ENCODE results near the gene GINM1. TPM values are rescaled to one million over a fixed set of nuclear protein-coding genes. Genes with fewer than 3 reads are reported as not detected.

The GINM1 gene
- total RNA-seq, 1 experiment from 2014 or later = 25.0 TPM

DNA sequence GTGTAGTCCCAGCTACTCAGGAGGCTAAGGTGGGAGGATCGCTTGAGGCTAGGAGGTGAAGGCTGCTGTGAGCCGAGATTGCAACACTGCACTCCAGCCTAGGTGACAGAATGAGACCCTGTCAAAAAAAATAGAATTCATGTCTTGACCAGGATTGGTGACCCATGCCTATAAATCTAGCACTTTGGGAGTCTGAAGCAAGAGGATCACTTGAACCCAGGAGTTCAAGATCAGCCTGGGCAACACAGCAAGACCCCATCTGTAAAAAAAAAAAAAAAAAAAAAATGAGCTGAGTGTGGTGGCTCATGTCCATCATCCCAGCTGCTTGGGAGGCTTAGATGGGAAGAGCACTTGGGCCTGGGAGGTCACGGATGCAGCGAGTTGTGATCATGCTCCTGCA, 34.3 kb downstream of the GINM1 start:
- Histone ChIP-seq H3K79me2 (ENCODE audit: insufficient read depth, low read length) (no peaks in the 10 kb centered on the region), H3K4me1 (ENCODE audit: control insufficient read depth in 1 of 2, insufficient read depth in 2 of 2, low read length in 2 of 2) (no peaks in the 10 kb centered on the region), H3K27ac (ENCODE audit: low read depth, low read length) (no peak overlapping the region), H3K4me2 (ENCODE audit: low read length) (no peak overlapping the region), H3K27me3 (ENCODE audit: insufficient read depth, low read length) (no peaks in the 10 kb centered on the region), H4K20me1 (ENCODE audit: insufficient read depth) (no peaks in the 10 kb centered on the region), H3K9me3 (ENCODE audit: control insufficient read depth in 1 of 2, insufficient read depth in 1 of 2, low read depth in 1 of 2, low read length in 2 of 2) (no peaks in the 10 kb centered on the region), H3K9me2 (ENCODE audit: insufficient read depth) (no peaks in the 10 kb centered on the region), H3K36me3 (ENCODE audit: control insufficient read depth in 1 of 2, insufficient read depth in 2 of 2, low read length in 2 of 2) (peaks cover 1 to 6% of the 10 kb centered on the region in 2 experiments; a peak in 2 of 4 replicates), H2AFZ (ENCODE audit: low read depth, low read length, poor library complexity, severe bottlenecking) (no peak overlapping the region), H3K9ac (ENCODE audit: low read length) (no peak overlapping the region), H3K4me3 (replicated peaks in 1 of 2; ENCODE audit: low read depth in 1 of 2, low read length in 2 of 2) (no peak overlapping the region)
- RAD21 ChIA-PET (ENCODE audit: low non-redundant PET in 1 of 2, low total read pairs in 2 of 2, uncharacterized antibody in 2 of 2, unreplicated experiment in 2 of 2) = no interaction called here
- no TSS peak for BruUV-seq (replicated peaks)
- DNase-seq (ENCODE audit: low read depth, low spot score) (no peak), ATAC-seq (no peak)
- POLR2A ChIA-PET = no interaction called here
- intact Hi-C loops (cut with micrococcal nuclease) = no loop called here
- CTCF ChIA-PET = no interaction called here
- TF ChIP-seq, protein P1, sequence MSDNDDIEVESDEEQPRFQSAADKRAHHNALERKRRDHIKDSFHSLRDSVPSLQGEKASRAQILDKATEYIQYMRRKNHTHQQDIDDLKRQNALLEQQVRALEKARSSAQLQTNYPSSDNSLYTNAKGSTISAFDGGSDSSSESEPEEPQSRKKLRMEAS (IDR thresholded peaks at IDR 0.05) = no peak
- TF ChIP-seq YY1 (IDR thresholded peaks at IDR 0.05; ENCODE audit: extremely low read depth, insufficient replicate concordance, low read depth, low read length) (no peak), CBX3 (IDR thresholded peaks at IDR 0.05; ENCODE audit: low read depth) (no peak), EZH2phosphoT487 (IDR thresholded peaks at IDR 0.05; ENCODE audit: borderline replicate concordance) (no peak), POLR2A (IDR thresholded peaks at IDR 0.05; ENCODE audit: borderline replicate concordance, extremely low read depth, insufficient read depth, insufficient read length) (no peak)

DNA sequence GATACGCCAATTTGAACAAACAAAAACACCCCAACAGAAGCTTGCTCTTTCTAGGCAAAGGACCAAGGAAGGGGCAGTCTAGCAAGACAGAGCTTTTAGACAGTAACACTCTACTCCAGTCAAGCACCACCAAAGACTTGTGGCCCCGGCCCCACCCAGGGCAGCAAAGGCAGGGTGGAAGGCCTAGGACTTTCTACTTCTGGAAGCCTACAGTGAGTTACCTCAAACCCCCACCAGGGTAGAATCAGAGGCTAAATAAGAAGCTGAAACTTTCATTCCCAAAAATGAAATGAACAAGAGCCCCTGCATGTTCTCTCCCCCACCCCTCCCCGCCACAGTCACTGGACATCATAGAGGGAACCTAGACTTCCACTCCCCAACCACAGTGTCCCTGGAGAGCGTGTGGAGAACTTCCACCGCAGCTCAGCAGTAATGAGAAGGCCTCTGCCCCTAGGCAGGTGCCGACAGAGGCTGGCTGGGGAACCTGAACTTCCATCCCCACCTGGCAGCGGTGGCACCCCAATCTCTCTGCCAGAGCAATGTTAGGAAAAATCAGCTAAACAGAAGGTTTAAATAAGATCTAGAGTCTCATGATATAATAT, 42.3 kb downstream of the GINM1 start:
- Histone ChIP-seq H3K4me3 (replicated peaks in 1 of 2; ENCODE audit: low read depth in 1 of 2, low read length in 2 of 2) (no peak overlapping the region), H3K36me3 (ENCODE audit: control insufficient read depth in 1 of 2, insufficient read depth in 2 of 2, low read length in 2 of 2) (no peaks in the 10 kb centered on the region), H3K4me2 (ENCODE audit: low read length) (no peak overlapping the region), H3K9ac (ENCODE audit: low read length) (no peak overlapping the region), H3K9me3 (ENCODE audit: control insufficient read depth in 1 of 2, insufficient read depth in 1 of 2, low read depth in 1 of 2, low read length in 2 of 2) (no peaks in the 10 kb centered on the region), H3K79me2 (ENCODE audit: insufficient read depth, low read length) (0 out of 2 replicates have a peak, but pooled peaks cover 3% of the 10 kb centered on the region), H3K27me3 (ENCODE audit: insufficient read depth, low read length) (no peaks in the 10 kb centered on the region), H4K20me1 (ENCODE audit: insufficient read depth) (no peaks in the 10 kb centered on the region), H3K9me2 (ENCODE audit: insufficient read depth) (no peaks in the 10 kb centered on the region), H3K27ac (ENCODE audit: low read depth, low read length) (no peak overlapping the region), H3K4me1 (ENCODE audit: control insufficient read depth in 1 of 2, insufficient read depth in 2 of 2, low read length in 2 of 2) (no peaks in the 10 kb centered on the region), H2AFZ (ENCODE audit: low read depth, low read length, poor library complexity, severe bottlenecking) (no peak overlapping the region)
- BruUV-seq (replicated peaks) = no TSS peak
- DNase-seq (ENCODE audit: low read depth, low spot score) (no peak), ATAC-seq (peak; percentile 42; the same call in 1 of the 2 replicates)
- ChIA-PET POLR2A (interaction anchor here (0.6 kb wide), 1 partner anchor 11 kb away, joined by 3 read pairs; no protein-coding TSS in a partner anchor), CTCF (interaction anchor here (1.8 kb wide), 1 partner anchor 10 kb away, joined by 4 read pairs; no protein-coding TSS in a partner anchor), RAD21 (ENCODE audit: low non-redundant PET in 1 of 2, low total read pairs in 2 of 2, uncharacterized antibody in 2 of 2, unreplicated experiment in 2 of 2) (no interaction called here)
- intact Hi-C loops (cut with micrococcal nuclease) = no loop called here
- TF ChIP-seq YY1 (IDR thresholded peaks at IDR 0.05; ENCODE audit: extremely low read depth, insufficient replicate concordance, low read depth, low read length) (no peak), ZFX (IDR thresholded peaks at IDR 0.05) (no peak), ELF1 (IDR thresholded peaks at IDR 0.05; ENCODE audit: borderline replicate concordance, low read depth) (no peak), ZNF274 (IDR thresholded peaks at IDR 0.05; ENCODE audit: low read depth, low read length) (no peak), EGR1 (IDR thresholded peaks at IDR 0.05; ENCODE audit: low read depth) (no peak), SIN3A (IDR thresholded peaks at IDR 0.05; ENCODE audit: low read depth) (no peak), EZH2 (IDR thresholded peaks at IDR 0.05) (no peak), FOSL1 (IDR thresholded peaks at IDR 0.05; ENCODE audit: low read depth) (no peak), RAD21 (IDR thresholded peaks at IDR 0.05; ENCODE audit: low read depth) (no peak), POLR2A (IDR thresholded peaks at IDR 0.05; ENCODE audit: borderline replicate concordance, extremely low read depth, insufficient read depth, insufficient read length) (no peak), POLR2AphosphoS5 (IDR thresholded peaks at IDR 0.05; ENCODE audit: low read depth, low read length) (no peak), SRF (IDR thresholded peaks at IDR 0.05; ENCODE audit: low read depth) (no peak), JUND (IDR thresholded peaks at IDR 0.05) (no peak)
- TF ChIP-seq, protein P2, sequence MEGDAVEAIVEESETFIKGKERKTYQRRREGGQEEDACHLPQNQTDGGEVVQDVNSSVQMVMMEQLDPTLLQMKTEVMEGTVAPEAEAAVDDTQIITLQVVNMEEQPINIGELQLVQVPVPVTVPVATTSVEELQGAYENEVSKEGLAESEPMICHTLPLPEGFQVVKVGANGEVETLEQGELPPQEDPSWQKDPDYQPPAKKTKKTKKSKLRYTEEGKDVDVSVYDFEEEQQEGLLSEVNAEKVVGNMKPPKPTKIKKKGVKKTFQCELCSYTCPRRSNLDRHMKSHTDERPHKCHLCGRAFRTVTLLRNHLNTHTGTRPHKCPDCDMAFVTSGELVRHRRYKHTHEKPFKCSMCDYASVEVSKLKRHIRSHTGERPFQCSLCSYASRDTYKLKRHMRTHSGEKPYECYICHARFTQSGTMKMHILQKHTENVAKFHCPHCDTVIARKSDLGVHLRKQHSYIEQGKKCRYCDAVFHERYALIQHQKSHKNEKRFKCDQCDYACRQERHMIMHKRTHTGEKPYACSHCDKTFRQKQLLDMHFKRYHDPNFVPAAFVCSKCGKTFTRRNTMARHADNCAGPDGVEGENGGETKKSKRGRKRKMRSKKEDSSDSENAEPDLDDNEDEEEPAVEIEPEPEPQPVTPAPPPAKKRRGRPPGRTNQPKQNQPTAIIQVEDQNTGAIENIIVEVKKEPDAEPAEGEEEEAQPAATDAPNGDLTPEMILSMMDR (IDR thresholded peaks at IDR 0.05 in 2 of 3, conservative IDR thresholded peaks at IDR 0.05 in 1 of 3; ENCODE audit: borderline replicate concordance in 1 of 3, insufficient read depth in 1 of 3, low read depth in 2 of 3, low read length in 2 of 3) = no peak
- TF ChIP-seq, protein P3, sequence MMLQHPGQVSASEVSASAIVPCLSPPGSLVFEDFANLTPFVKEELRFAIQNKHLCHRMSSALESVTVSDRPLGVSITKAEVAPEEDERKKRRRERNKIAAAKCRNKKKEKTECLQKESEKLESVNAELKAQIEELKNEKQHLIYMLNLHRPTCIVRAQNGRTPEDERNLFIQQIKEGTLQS (IDR thresholded peaks at IDR 0.05) = no peak
